HuH-7 (cell line): ENCODE measurements around the gene ZNF385B.

Experiments used
- DNase-seq: peaks from one replicate; pipeline ENCODE4 v3.0.0; 2011; ENCODE audit warnings: low spot score

Gene ZNF385B

DNA sequence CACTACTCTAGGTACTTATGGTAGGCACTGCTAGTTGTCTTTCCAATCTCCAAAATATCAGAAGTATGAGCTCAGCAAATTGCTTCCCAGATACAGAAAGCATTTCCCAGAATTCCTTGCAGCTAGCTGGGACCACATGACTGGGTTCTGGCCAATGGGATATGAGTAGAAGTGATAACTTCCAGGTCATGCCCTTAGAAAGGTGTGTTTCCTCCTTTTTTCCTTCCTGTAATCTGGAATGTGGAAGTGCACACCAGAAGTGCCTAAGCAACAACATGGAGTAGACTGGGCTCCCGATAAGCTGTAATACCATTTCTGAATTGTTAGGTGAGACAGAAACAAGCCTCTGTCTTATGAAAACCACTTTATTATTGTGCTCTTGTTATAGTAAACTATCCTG lies 279.8 kb downstream of the ZNF385B start:
- DNase-seq = no peak

DNA sequence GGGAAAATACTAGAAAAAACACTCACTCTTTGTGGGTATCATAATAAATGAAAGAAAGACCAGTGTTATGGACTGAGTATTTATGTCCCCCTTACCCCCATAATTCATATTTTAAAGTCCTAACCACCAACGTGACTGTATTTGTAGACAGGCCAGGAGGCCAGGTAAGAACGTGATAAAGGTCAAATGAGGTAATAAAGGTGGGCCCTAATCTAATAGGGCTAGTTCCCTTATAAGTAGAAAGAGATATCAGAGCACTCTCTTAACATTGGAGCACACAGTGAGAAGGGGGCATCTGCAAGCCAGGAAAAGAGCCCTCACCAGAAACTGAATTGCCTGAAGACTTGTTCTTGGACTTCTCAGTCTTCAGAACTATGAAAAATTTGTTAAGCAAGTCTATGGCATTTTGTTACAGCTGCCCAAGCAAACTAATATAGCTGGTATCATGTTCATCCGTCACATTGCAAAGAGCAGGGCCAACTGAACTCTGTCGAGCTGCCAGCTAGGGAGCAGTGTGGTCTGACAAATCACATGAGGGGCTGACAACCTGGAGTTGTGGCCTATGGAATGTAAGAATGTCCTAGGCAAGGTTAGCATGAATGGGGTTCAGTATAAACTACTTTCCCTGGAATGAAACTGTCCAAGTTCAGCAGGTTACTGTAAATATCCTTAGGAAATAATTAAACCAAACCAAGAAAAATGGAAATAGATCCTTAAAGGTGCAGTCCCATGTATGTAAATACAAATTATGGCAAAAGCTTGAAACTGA lies 280.9 kb downstream of the ZNF385B start:
- no peak for DNase-seq

DNA sequence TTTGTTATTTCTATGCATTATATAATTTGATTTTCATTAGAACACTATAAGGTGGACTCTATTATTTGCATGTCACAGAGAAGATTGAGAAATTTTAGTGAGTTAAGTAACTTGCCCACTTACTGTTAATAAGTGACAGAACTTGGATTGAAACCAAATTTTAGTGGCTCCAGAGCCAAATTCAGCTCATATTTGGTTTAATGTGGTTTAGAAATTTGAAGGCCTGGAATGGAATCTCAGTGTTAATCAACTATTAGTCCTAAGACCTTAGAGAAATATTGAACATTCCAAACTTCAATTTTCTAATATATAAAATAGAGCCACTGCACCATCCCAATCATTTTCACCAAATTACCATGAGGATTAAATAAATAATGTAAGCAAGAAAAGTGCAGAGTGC lies 281.6 kb downstream of the ZNF385B start:
- no peak for DNase-seq

DNA sequence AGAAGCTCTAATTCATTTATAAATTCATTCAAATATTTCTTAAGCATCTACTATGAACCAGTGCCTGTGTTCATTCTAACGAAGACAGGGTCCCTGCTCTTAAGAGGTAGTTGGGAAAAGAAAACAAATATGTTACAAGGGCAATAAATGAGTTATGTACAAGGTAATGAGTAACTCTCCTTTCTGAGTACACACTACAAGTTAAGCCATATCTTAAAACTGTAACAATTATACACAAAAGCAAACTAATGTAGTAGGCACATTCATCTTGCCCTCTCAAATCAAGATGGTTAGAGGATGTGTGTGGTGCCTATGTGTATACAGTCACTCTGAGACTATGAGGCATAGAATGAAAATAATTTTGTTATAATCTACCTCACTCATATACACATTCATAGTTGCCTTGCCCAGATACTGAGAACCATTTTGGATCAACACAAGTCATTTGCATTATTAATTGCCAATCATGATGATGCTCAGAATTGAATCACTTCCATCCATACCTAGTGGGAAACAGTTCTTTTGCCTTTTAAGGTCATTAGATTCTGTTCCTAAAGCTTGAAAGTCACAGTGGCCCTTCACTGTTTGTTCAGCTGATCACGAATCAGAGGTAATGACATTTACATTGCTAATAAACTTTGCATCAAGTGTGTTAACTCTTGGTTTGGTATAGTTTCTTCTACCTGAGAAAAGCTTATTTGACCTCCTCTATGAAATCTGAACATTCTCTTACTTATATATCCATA lies 283.1 kb downstream of the ZNF385B start:
- DNase-seq = no peak

DNA sequence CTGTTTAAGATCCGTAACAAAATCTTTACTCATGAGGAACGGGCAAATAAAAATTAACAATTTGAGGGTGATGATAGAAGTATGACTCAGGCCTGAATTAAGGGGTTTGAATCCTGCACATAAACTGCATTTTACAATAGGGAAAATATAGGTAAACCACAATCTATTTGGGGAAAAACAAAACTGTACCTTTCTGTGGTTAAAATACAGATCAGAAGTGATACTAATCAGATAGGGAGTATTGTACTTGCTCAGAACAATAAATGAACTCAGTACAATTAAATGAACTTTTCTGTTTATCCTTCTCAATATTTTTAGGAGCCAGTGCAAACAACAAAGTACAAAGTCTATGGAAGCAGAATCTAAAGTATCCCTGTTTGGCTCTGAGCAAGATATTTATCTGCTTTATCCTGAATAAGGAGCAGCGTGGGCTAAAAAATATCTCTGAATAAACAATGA lies 287.3 kb downstream of the ZNF385B start:
- DNase-seq = no peak

DNA sequence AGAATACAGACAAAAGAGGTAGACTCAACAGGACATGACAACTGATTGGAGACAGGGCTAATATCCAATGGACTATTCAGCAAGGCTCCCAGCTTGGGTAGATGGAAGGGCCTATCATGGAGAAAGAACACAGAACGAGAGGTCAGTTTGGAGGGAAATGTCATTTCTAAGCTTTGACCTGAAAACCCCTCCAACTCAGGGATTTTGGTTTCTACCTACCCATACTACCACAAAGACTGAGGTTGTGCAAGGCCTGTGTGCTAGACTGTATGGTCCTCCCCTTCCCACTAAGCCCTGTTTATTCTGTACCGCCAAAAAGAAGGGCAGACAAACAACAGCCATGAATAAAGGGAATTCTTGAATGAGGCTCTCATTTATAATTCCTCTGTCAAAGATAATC lies 288.9 kb downstream of the ZNF385B start:
- no peak for DNase-seq

DNA sequence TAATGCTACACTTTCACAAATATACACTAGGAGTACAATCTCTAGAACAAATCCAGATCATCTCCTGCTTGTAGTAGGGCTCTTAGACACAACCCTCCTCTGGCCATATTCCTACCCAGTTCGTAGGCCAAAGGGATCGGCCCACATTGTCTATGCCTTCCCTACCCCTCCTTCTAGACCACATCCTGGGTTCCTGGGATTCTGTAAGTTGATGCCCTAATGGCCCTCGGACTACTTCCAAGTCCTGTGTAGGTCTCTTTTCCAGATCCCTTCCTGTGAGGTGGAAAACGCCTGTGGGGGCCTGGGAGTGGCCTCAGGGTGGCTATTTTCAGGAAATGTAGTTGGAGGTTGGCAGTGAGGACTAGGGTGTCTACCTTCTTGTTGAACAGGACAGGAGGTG lies 289.7 kb downstream of the ZNF385B start:
- DNase-seq = no peak

DNA sequence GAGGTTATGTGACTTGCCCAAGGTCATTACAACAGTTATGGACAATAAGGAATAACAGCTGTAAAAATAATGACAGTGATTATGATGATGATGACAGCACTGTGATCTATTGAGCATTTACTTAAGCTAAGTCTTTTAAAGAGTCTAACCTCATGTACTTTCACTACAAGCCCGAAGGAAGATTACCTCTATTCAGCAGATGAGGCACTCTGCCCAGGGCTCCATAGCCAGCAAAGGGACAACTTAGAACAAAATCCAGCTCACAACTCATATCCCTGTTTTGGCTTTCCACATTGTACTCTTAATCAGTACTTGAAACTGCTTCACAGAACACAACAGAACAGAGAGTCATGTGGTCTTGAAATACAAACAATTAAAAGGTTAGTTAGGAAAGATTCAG lies 290.2 kb downstream of the ZNF385B start:
- DNase-seq = no peak

DNA sequence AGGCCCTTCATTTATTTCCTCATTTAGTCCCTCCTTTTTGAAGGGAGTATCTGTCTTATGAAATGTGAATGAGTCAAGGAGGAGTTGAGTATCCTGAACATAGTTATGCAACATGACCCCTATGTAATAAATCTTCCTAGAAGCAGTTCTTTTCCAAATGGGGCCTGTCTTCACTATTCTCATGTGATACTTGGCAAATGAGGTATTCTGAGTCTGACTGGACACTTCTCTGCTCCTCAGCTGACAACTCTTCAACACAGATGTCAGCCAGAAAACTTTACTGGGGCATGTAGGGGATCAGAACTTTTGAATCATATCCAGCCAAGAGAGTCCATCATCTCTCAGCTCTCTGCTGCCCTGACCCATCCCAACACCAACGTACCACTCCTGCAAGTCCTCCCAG lies 291.6 kb downstream of the ZNF385B start:
- DNase-seq = no peak

DNA sequence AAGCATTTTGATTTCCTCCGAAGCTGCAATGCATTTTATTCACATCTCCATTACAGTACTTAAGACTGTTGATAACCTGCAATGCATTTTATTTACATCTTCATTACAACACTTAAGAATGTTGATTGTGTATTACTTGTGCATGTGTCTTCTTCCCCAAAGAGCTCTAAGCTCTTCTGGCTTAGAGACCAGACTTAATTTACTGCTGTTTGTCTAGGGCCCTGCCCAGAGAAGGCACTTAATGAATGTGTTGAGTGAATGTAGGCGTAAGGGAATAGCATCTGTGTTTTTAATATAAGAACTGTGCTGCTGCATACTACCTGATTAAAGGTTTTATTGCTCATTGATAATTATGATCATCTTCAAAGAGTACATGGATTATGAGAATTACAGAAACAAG lies 295.6 kb downstream of the ZNF385B start:
- no peak for DNase-seq

DNA sequence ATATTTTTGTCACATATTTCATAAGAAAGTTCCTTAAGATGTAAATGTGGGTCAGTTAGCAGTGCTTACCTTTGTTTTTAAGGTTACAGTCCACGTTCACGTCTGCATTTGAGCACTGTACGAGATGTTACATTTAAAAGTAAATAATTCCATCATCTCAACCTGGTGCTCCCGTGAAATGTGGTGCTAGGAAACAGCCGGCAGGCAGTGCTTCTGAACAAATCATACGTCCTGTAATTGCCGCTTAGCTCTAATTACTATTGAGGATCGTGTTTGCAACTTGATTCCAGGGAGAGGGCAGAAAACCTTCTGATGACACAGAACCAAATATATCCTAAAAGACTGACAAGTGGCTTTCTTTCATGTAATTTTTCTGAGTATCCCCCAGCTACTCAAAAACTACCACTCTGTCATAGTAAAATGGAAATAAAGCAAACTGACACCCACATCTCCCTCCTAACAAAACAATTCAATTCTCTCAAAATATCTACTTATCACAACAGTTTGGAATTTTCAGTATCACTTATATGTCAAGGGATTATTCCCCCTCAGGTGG lies 299.0 kb downstream of the ZNF385B start:
- no peak for DNase-seq

DNA sequence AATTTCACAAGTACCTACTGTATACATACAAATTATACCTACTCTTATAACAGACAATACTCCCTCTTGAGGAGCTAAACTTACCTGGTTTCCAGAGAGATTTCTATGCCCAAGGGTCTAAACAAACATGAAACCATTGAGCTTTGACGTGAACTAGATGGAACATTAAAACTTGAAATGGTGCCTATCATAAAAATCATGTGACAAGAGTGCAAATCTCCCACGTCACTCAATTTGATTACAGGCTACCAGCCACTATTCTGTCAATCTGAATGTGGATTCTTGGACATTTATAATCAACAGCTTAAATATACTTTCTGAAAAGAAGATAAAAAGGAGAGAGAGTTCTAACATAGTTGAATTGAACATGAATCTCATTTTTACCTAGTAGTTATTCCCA lies 299.7 kb downstream of the ZNF385B start:
- DNase-seq = no peak

DNA sequence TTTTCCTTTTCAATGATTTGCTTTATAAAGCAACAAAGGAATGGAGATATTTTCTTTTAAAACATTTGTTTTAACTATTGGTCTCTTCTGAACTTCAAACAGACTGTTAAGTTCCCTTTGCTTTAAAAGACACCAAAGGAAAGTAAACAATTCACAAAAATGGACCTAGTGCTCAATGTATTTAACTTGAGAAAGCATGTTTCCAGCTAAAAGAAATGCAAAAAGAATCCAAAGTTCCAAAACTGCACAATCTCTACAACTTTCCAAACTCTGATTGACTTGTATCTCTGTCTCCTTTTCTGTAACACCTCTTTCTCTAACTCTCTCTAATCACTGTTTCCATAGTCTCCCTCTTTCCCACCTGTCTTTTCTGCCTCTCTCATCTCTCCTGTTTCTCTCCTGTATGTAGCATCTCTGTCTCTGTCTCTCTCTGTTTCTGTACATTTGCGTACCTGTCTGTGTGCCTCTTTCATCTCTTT lies 301.1 kb downstream of the ZNF385B start:
- no peak for DNase-seq

DNA sequence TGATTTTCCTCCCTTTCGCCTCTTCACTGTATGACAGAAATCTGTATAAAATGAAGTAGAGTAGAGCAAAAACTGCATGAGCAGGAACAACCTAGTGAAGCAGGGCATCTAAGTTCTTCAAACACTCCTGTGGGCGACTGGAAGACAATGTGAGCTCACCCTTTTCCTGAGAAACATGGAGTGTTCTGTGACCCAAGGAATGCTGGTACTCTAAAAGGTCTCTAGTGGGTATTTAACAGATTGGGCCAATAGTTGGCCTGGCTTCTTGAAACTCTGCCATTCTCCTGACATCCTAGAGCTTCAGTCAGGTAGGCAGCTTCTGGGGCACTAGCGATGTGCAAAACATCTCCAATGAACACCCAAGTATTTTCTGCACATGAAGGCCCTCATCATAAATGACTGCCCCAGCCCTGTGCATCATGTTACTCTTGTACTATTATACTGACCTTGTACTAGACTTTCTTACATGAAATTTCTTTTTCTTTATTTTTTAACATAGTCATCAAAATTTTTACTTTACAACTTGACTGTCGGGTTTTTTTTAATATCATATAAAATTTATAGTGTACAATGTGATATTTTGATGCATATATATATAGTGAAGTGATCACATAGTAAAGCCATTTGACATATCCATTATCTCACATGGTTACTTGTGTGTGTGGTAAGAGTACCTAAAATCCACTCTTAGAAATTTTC lies 302.2 kb downstream of the ZNF385B start:
- no peak for DNase-seq

DNA sequence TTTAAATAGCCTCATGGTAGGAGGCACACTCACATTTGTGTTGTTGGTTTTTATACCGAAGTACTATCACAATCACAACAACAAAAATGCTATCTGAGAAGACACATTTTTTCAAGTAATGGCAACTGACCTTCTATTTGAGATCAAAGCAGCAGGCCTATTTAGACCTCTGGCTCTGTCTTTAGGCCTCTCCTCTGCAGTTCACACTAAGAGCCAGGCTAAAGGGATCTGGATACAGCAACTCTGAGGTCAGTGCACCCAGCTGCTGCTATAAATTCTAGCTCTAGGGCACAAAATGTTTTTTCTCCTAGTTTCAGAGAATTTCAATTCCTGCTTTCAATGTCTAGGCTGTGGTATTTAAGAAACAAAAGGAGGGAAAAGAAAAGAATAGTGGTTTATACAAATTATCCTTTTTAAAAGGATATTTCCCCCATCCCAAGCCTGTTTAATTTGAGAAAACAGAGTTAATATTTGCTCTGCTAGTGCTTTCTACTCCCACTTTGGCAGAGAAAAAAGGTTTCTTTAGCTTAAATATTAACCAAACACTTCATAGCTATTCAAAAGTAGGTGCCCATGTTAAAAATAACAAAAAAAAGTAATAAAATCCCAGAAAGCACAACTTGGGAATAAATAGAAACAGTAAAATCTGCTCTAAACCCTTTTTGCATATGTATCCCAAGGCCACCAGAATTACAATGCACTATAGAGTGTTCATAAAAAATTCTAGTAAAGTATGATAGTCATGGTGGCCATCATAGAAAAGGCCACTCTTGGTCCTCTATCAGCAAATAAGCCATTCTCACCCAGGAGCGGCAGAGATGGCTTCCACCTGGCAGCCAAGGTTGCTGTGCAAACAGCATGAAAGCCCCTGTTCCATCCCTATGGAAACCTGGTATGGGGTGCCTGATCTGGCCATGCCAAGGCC lies 303.1 kb downstream of the ZNF385B start:
- DNase-seq = no peak

DNA sequence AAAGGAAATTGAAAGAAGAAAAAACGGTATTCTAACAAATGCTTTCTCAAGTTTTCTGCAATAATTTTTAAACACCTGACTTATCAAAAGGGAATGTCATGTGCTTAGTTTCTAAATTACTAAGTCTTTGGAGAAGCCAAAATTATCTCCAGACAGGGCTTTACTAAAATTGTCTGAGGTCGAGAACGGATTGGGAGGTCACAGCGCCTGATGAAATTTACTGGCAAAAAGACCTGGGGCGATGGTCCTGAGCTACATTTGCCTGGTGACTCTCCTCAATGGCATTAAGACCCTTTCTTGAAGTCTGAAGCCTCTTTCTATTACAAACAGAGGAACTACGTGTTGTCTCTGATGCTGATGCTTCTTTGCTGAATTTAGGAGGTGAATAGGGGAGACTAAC lies 305.0 kb downstream of the ZNF385B start:
- no peak for DNase-seq

DNA sequence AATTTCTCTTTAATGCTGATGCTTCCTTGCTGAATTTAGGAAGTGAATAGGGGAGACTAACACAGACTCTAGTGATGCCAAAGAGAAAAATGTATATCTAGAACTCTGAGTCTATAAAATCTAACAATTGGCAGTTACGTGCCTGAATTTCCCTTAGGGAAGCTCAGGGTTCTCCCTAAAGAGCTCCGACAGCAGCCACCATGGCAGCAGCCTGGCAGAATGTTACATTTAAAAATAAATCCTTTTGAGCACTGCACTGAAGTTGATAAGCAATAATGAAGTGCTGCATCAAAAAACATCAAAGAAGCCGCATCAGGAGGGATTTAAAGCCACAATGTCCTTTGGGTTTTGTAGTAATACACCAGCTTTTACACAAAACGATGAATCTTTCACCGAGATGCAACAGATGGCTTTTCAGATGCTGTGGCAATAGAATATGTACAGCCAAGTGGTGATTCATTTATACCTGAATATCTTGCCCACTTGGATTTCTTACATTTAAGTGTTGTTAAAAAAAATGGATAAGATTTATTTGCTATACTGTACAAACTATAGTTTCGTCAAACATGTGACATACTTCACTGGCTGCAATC lies 305.6 kb downstream of the ZNF385B start:
- no peak for DNase-seq

DNA sequence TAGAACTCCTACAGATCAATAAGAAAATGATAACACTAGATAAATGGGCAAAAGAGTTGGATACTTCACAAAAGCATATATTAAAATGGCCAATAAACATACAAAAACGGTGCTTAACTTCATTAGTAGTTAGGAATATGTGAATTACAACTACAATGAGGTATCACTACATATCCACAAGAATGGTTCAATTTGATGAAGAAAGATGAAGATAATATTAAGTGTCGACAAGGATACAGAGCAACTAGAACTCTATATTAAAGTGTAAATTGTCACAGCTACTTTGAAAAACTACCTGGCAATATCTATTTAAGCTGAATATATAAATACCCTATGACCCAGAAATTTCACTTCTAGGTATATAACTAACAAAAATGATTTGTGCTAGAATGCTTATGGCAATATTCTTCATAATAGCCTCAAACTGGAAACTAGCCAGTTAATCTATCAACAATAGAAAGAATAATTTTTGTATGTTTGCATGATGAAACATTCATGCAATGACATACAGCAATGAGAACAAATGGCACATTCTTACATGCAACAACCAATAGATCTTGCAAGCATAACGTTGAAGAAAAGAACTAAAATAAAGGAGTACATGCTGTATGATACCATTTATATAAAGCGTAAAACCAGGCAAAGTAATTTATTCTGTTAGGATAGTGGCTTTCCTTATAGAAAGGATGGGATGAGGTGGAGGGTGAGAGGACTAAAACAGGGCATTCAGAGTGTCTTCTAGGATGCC lies 306.6 kb downstream of the ZNF385B start:
- no peak for DNase-seq

DNA sequence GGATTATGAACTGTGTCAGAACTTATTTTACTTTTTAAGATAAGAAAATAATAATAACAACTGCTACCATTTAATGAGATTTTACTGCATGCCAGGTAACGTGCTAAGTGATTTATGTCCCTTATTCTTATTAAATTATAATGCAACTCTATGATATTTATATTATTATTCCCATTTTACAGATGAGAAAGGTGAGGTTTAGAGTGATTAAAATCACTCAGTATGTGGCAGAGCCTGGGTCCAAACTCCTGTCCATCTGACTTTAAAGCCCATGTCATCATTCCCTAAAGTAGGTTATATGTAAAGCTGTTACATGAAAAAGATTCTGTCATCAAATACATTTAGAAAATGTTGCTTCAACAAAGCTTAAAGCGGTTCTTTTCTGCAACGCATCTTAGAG lies 308.0 kb downstream of the ZNF385B start:
- no peak for DNase-seq

DNA sequence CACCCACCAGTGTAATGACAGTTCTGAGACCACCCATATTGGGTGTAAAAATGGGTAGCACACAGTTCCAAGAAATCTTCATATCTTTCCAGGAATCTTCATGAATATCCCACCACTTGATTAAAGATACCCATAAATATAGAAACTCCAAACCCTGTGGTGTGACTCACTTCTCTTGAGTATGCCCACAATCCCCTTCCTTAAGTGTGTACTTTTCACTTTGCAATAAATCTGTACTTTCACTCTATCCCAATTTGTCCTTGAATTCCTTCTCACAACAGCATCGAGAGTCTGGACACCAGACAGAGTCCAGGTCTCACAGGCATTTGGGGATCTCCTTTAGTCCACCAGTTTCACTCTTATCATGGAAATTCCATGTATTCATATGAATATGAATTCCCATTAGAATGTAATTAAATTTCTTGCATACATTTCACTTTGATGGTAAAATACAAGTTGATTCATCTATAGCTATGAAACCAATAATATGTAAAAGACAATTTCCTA lies 309.8 kb downstream of the ZNF385B start:
- DNase-seq = no peak
